Keratinocyte (primary cell): Measurements from ENCODE around the gene AP2A1. TPM values are rescaled to one million over a fixed set of nuclear protein-coding genes. Genes with fewer than 3 reads are reported as not detected.

Experiments
- DNase-seq: peaks from one replicate; pipeline ENCODE4 v3.0.0-alpha.2; 2011; ENCODE audit warnings: low read depth, missing footprints, low spot score
- FAIRE-seq: peaks from 2 replicates; lab custom pipeline; 2011; peaks lifted over from hg19 to GRCh38; lab: Jason Lieb, UNC
- H2AFZ ChIP-seq: 2 replicates; pipeline ENCODE4 v1.6.0; 2012; ENCODE audit warnings: low read length, control low read depth, inconsistent platforms; ENCODE audit not compliant: control insufficient read depth
- H3K27ac ChIP-seq: 2 replicates; pipeline ENCODE4 v1.5.1; 2011; ENCODE audit warnings: low read length; ENCODE audit not compliant: control insufficient read depth, insufficient read depth
- H3K27me3 ChIP-seq: 3 replicates; pipeline ENCODE4 v1.6.0; 2011; ENCODE audit warnings: low read length; ENCODE audit not compliant: control insufficient read depth, insufficient read depth; ENCODE audit errors: extremely low read depth
- H3K36me3 ChIP-seq, 2 experiments: 2 replicates in 1 of 2; 3 replicates in 1 of 2; pipeline ENCODE4 v1.5.1; 2011; ENCODE audit warnings: low read length in 2 of 2, mild to moderate bottlenecking in 1 of 2; ENCODE audit not compliant: control insufficient read depth in 2 of 2, insufficient read depth in 2 of 2; ENCODE audit errors: extremely low read depth in 1 of 2
- H3K4me1 ChIP-seq: 3 replicates; pipeline ENCODE4 v1.5.1; 2011; ENCODE audit warnings: low read length; ENCODE audit not compliant: control insufficient read depth, insufficient read depth; ENCODE audit errors: extremely low read depth
- H3K4me2 ChIP-seq: 3 replicates; pipeline ENCODE4 v1.6.0; 2011; ENCODE audit warnings: low read depth, low read length; ENCODE audit not compliant: control insufficient read depth, insufficient read depth; ENCODE audit errors: extremely low read depth
- H3K4me3 ChIP-seq, 3 experiments: fragments of 200-600 bp in 1 of 3; sonication (generic) in 1 of 3; 2 replicates in 2 of 3; 3 replicates in 1 of 3; pipeline ENCODE4 v1.5.1; 2011 to 2016; ENCODE audit warnings: low read length in 3 of 3, mild to moderate bottlenecking in 3 of 3, control low read depth in 2 of 3, inconsistent platforms in 1 of 3, low read depth in 1 of 3, mixed read lengths in 1 of 3, mixed run types in 1 of 3, moderate library complexity in 1 of 3; ENCODE audit not compliant: control insufficient read depth in 2 of 3, insufficient read depth in 2 of 3; ENCODE audit errors: extremely low read depth in 1 of 3
- H3K79me2 ChIP-seq: 2 replicates; pipeline ENCODE4 v1.6.0; 2012; ENCODE audit warnings: low read length; ENCODE audit not compliant: control insufficient read depth, insufficient read depth
- H3K9ac ChIP-seq: 3 replicates; pipeline ENCODE4 v1.6.0; 2011; ENCODE audit warnings: low read length; ENCODE audit not compliant: control insufficient read depth, insufficient read depth; ENCODE audit errors: extremely low read depth
- H3K9me1 ChIP-seq: 3 replicates; pipeline ENCODE4 v1.6.0; 2011; ENCODE audit warnings: low read length; ENCODE audit not compliant: control insufficient read depth, insufficient read depth; ENCODE audit errors: extremely low read depth
- H3K9me3 ChIP-seq: 2 replicates; pipeline ENCODE4 v1.5.1; 2012; ENCODE audit warnings: low read depth, low read length; ENCODE audit not compliant: control insufficient read depth
- H4K20me1 ChIP-seq: 3 replicates; pipeline ENCODE4 v1.6.0; 2011; ENCODE audit warnings: low read length; ENCODE audit not compliant: control insufficient read depth, insufficient read depth; ENCODE audit errors: extremely low read depth
- CTCF ChIP-seq, 3 experiments: IDR thresholded peaks in 1 of 3; conservative IDR thresholded peaks in 1 of 3; optimal IDR thresholded peaks in 1 of 3; 2 replicates in 2 of 3; 3 replicates in 1 of 3; pipeline versions ENCODE3 to v1.5.1; 2011; ENCODE audit warnings: low read length in 3 of 3, mild to moderate bottlenecking in 3 of 3, moderate library complexity in 2 of 3, control low read depth in 1 of 3, inconsistent platforms in 1 of 3; ENCODE audit not compliant: insufficient read depth in 2 of 3; ENCODE audit errors: extremely low read depth in 1 of 3
- EZH2 ChIP-seq: IDR thresholded peaks from one replicate; pipeline ENCODE4 v1.6.1; 2012; ENCODE audit warnings: inconsistent platforms, mild to moderate bottlenecking, low read length, moderate library complexity
- dilution Hi-C: fragments of 300-500 bp; cut with MboI; formaldehyde crosslinking; loops from one replicate; pipeline ENCODE4 v1.7.0; 2020; ENCODE audit warnings: low sequenced_read_pairs; ENCODE audit not compliant: extremely low pct_ligation_motif_present
- polyA plus RNA-seq, 5 experiments: library from polyadenylated mRNA; depleted of rRNA in 3 of 5; stranded (reverse) in 3 of 5; stranded (forward) in 1 of 5; unstranded in 1 of 5; fragments of >200 nt; gene quantifications; 1 replicate in 1 of 5; 2 replicates in 3 of 5; 3 replicates in 1 of 5; pipeline versions ENCODE4 v1.2.1 to v1.2.3, GENCODE V29; 2011 to 2012; ENCODE audit warnings: missing spikeins in 2 of 5, low read depth in 1 of 5, low replicate concordance in 1 of 5

The AP2A1 gene
- polyA plus RNA-seq, 1 donor (not counting 4 experiments of a cell fraction or from before 2014, with no cell fraction given): 36.7 TPM

GRCh38 chr19:49811328-49811727 lies 44.5 kb downstream of the AP2A1 start:
- Histone ChIP-seq H4K20me1 (no peaks in the 10 kb centered on the region), H3K27ac (no peak overlapping the region), H3K4me3 (no peak overlapping the region), H3K9ac (no peak overlapping the region), H2AFZ (no peak overlapping the region), H3K27me3 (no peaks in the 10 kb centered on the region), H3K4me1 (peaks cover 21% of the 10 kb centered on the region), H3K4me2 (no peak overlapping the region), H3K9me1 (no peaks in the 10 kb centered on the region), H3K9me3 (no peaks in the 10 kb centered on the region), H3K36me3 (no peaks in the 10 kb centered on the region), H3K79me2 (no peaks in the 10 kb centered on the region)
- TF ChIP-seq CTCF (optimal IDR thresholded peaks at IDR 0.05 in 1 of 3, IDR thresholded peaks at IDR 0.05 in 1 of 3, conservative IDR thresholded peaks at IDR 0.05 in 1 of 3; ENCODE audit: extremely low read depth in 1 of 3, insufficient read depth in 2 of 3, low read length in 3 of 3): no peak
- no peak for TF ChIP-seq EZH2
- FAIRE-seq (no peak), DNase-seq (no peak)
- dilution Hi-C loops: no loop called here

GRCh38 chr19:49812452-49812996 lies 45.7 kb downstream of the AP2A1 start:
- DNase-seq: no peak
- FAIRE-seq: no peak
- Histone ChIP-seq H3K27me3 (no peaks in the 10 kb centered on the region), H3K9me3 (no peaks in the 10 kb centered on the region), H3K79me2 (no peaks in the 10 kb centered on the region), H3K27ac (peak overlapping the region; percentile 96), H2AFZ (peak overlapping the region; percentile 98), H3K4me3 (peak overlapping the region; percentile 54 to 97 (median 97)), H3K9me1 (no peaks in the 10 kb centered on the region), H3K36me3 (no peaks in the 10 kb centered on the region), H3K4me2 (peak overlapping the region; percentile 95), H4K20me1 (no peaks in the 10 kb centered on the region), H3K4me1 (peaks cover 25% of the 10 kb centered on the region), H3K9ac (peak overlapping the region; percentile 87)
- TF ChIP-seq EZH2 (no peak), CTCF (optimal IDR thresholded peaks at IDR 0.05 in 1 of 3, IDR thresholded peaks at IDR 0.05 in 1 of 3, conservative IDR thresholded peaks at IDR 0.05 in 1 of 3; ENCODE audit: extremely low read depth in 1 of 3, insufficient read depth in 2 of 3, low read length in 3 of 3) (no peak)
- dilution Hi-C loops: no loop called here
